Forelimb muscle (tissue), 1 donor: ENCODE measurements around the gene FAM185A. TPM values are rescaled to one million over a fixed set of nuclear protein-coding genes. Genes with fewer than 3 reads are reported as not detected.
"Not testable (repeated sequence)": the region's sequence is repeated elsewhere in the genome, so short reads cannot be mapped to it uniquely, and the experiment has no call there.

Source experiments
- DNase-seq: peaks from one replicate; pipeline ENCODE4 v3.0.0-alpha.2; 2013; ENCODE audit warnings: low read depth
- polyA plus RNA-seq: library from polyadenylated mRNA; unstranded; fragments of 120-200 nt; gene quantifications from one replicate; pipeline ENCODE4 v1.2.1, GENCODE V29; 2013; ENCODE audit not compliant: insufficient read length

FAM185A gene
- polyA plus RNA-seq, 1 donor, result 5.1 TPM

DNA sequence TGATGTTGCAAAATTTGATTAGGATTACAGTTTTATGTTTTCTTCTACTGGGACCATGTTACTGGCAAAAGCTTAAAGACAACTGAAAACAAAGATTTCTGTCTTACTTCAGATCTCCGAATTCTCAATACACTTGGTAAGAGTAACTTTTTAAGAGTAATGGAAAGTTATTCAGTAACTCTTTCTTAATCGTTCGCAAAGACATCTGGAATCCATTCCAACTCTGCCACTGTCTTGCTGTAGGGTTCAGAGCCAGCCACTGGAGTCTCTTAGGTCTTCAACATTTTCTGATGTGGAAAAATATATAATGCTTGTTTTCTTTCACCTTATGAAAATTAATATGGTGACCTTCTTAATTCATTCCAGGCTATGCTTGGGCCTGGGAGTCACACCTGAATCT lies 29.9 kb downstream of the FAM185A start:
- peak; percentile 19 for DNase-seq

- not testable (repeated sequence) for DNase-seq
These were observed 32.1 kb downstream of the FAM185A start for GRCh38 chr7:102780926-102781325.

DNA sequence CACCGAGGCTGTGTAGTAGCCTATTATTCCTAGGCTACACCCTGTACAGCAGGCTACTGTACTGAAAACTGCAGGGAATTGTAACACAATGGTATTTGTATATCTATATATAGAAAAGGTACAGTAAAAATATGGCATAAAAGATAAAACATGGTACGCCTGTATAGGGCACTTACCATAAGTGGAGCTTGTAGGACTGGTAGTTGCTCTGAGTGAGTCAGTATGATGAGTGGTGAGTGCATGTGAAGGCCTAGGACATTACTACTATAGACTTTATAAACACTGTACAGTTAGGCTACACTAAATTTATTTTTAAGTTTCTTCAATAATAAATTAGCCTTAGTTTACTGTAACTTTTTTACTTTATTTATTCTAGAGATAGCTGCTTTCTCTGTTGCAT lies 40.0 kb downstream of the FAM185A start:
- DNase-seq, result not testable (repeated sequence)

- DNase-seq, result not testable (repeated sequence)
These were observed 41.7 kb downstream of the FAM185A start for GRCh38 chr7:102790364-102791100.

- not testable (repeated sequence) for DNase-seq
These were observed 42.6 kb downstream of the FAM185A start for GRCh38 chr7:102791367-102791766.

GRCh38 chr7:102791831-102792230 lies 43.0 kb downstream of the FAM185A start:
- DNase-seq, result not testable (repeated sequence)

DNA sequence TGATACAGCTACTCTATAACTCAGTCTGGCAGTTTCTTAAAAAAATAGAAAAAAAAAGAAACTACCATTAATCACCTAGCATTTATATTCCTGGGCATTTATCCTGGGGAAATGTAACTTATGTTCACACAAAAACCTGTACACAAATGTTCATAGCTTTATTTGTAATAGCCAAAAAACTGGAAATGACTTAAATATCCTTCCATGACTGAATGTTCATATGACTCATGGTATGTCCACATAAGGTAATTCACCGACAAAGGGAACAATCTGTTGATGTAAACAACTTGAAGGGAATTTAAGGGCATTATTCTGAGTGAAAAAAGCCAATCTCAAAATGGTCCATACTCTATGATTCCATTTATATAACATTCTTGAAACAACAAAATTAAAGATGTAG lies 45.8 kb downstream of the FAM185A start:
- DNase-seq, result not testable (repeated sequence)

GRCh38 chr7:102795987-102796595 lies 47.3 kb downstream of the FAM185A start:
- DNase-seq, result not testable (repeated sequence)

- DNase-seq, result no peak
These were observed 57.8 kb downstream of the FAM185A start for GRCh38 chr7:102806613-102807012.

DNA sequence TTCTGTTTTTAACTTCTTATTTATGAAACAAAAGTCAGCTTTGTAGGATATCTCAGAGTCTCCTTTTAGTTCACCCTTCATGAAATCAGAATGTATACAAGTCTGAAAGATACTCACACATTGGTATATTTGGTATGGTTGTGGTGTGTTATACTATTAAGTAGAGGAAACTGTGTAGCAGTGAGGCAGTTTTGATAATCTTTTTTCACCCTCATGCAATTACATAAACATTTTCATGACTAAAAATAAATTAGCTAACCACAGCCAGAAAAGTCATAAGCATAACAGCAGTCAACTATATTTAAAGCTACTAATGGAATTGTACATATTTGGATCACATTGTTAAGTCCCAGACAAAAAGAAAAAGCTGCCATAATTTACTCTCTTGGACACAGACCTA lies 62.1 kb downstream of the FAM185A start:
- no peak for DNase-seq

DNA sequence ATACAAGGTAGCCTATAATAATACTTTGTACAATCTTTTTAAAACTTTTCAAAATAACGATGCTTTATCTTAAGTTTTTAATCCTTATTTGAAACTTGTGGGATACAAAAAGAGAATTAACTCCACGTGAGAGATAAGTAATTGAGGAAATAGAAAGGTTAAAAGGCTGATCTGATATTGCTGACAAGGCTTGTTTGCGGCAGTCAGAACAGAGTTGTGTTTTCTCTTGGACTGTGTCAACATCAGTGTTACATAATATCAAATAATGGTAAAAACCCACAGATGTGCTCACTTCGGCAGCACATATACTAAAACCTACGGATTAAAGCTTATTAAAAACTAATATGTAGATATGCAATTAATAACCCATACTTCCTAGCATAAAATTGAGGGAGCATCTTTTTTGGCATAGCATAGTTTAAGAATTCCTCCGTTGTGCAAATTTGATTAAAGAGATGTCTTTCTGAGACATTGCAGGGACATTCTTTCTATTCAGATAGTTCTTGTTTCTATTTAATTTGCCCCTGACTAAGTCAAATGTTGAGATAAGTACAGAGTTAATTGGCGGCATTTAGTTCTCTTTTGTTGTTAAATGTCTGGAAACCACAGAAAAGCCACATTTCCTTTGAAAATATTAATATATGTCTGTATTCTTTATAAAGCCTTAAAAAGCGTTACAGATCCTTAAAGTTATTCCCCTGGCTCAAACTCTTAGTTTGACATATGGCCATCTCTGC lies 63.3 kb downstream of the FAM185A start:
- DNase-seq, result no peak

DNA sequence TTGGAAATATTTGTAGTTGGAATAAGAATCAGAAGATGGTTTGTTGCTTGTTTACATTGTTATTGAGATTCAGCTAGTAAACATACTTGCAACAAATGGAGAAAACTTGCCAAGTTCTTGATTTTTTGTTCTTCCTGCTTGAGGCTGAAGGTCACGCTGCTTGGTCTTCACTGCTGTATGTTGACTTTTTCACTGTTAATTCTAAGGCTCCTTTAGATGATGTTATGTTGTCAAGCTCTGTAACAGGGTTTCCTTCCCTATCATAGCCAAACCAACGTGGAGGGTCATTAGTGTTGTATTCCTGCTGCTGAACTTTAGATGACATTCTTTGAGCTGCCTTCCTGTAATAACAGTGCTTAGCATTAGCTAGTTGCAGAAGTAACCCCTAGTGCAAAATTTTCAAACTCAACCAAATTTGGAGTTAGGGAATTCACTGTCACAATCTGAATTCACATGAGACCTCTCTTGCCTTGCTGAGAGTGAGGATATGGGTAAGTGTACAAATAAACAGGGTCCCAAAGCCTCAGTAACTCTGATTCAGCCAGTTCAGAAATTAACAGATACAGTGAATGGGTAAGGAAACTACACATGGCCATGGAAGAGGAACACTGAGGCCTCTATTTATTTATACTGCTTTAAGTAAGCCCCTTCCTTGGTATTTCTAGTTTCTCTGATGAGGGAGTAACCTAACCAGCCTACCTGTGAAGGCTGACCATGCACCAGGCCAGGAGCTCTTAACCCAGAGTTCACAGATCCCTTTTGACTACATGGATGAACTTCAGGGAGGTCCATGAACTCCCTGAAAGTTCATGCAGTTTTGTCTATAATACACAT lies 64.6 kb downstream of the FAM185A start:
- DNase-seq, result no peak

DNA sequence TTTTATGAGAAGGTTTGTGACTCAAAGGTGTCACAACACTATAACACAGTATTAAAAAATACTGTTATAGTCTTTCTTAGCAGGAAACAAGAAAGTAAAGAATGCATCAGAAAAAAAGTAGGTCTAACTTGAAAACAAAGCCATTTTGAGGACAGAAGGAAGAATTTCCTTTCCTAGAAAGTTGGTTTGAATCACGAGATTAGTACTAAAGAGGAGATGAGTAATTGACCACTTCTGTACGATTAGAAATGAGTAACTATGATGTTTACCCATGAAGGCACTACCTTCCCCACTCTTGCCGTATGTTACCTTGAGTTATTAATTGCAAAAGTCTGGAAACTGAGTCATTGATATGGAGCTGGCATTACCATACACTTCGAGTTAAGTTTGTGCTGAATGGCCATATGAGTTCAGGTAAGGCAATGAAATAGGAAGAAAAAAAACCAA lies 65.2 kb downstream of the FAM185A start:
- no peak for DNase-seq

DNA sequence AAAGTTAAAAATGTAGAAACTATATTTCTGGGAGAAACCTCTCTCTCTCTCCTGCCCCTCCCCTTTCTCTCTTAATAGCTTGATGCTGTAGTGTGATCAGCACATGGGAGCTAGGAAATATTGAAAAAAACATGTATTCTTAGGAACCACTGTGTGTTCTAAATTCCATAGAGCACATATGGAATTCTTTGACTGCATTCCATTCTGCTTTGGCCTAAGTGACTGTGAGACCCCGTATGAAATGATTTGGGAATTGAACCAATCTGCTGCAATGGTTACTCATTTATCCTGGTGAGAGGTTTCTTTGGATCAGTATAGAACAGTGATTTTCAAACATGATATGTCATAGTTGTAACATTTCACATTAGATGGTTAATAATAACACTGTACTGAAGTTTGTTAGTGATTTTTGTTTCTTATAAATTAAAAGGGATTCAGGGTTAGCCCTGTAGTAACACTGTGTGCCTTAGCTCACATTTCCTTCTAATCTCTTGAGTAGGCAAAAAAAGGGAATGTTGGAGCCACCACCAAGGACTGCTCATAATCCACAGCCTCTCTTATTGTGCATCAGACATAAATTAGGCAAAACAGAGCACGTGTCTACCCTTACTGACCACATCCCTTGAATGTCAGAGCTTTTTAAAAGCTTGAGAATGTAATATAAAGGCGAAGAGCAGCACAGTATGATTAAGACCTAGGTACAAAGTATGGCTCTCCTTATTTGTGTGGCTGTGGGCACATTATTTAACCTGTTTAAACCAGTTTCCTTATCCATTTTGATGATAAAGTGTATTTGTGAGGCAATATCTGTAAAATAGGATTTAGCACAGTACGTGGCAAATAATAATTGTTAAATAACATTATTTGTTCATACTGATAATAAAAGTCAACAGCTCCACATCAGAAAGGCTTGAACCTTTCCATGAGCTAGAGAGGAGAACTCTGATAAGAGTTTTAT lies 69.1 kb downstream of the FAM185A start:
- DNase-seq, result no peak

DNA sequence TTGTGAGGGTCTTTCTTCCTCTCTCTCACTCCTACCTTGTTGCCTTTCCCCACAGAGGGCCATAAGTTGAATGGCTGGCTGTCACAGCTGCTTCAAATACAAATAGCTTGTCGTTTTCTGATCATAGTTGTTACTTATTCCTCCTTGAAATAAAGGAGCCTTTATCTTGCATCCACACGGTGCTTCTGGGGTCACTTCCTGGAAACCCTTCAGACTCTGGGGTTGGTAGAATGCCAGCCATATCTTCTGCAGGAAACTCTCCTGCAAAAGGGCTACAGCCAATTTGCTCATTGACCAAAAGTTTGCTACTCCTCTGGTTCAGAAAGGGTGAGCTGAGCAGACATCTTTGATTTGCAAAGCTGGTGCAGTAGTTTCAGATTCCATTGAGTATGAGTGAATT lies 70.4 kb downstream of the FAM185A start:
- no peak for DNase-seq

GRCh38 chr7:102821994-102822747 lies 73.4 kb downstream of the FAM185A start:
- no peak for DNase-seq

- DNase-seq, result no peak
These were observed 74.8 kb downstream of the FAM185A start for GRCh38 chr7:102823390-102824119.

DNA sequence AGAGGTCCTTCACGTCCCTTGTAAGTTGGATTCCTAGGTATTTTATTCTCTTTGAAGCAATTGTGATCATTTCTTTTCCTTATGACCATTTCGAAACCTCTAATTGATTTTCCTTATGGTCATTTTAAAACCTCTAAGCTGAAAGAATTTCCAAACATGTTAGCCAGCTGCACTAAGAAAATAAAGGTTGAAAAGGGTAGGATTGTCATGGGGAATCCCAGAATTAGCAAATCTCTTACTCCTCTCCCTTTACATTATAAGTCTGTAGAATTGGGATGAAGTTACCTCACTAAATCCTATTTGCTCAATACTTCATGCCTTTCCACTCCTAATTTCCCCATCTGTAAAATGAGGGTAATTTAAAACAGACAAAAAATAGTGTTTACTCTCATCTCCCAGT lies 79.5 kb downstream of the FAM185A start:
- DNase-seq, result no peak

- DNase-seq, result no peak
These were observed 80.3 kb downstream of the FAM185A start for GRCh38 chr7:102829075-102829474.
